Measurements from ENCODE around the gene TBC1D5. TPM values are rescaled to one million over a fixed set of nuclear protein-coding genes. Genes with fewer than 3 reads are reported as not detected.

Gene TBC1D5
- total RNA-seq, 1 experiment from 2014 or later = 33.9 TPM

- TF ChIP-seq, protein P1, sequence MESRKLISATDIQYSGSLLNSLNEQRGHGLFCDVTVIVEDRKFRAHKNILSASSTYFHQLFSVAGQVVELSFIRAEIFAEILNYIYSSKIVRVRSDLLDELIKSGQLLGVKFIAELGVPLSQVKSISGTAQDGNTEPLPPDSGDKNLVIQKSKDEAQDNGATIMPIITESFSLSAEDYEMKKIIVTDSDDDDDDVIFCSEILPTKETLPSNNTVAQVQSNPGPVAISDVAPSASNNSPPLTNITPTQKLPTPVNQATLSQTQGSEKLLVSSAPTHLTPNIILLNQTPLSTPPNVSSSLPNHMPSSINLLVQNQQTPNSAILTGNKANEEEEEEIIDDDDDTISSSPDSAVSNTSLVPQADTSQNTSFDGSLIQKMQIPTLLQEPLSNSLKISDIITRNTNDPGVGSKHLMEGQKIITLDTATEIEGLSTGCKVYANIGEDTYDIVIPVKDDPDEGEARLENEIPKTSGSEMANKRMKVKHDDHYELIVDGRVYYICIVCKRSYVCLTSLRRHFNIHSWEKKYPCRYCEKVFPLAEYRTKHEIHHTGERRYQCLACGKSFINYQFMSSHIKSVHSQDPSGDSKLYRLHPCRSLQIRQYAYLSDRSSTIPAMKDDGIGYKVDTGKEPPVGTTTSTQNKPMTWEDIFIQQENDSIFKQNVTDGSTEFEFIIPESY (IDR thresholded peaks at IDR 0.05; ENCODE audit: extremely low read depth, insufficient replicate concordance, low read length) = no peak
- TF ChIP-seq SRF (IDR thresholded peaks at IDR 0.05; ENCODE audit: low read depth) = no peak
- no peak for TF ChIP-seq MAX (IDR thresholded peaks at IDR 0.05)
- TF ChIP-seq POLR2AphosphoS5 (IDR thresholded peaks at IDR 0.05; ENCODE audit: low read depth, low read length) = no peak
These were observed 626.3 kb downstream of the TBC1D5 start (continued) for GRCh38 chr3:17116007-17116600.

GRCh38 chr3:17115186-17115585 is 627.2 kb downstream of the TBC1D5 start:
- H3K9me2 ChIP-seq (ENCODE audit: insufficient read depth) = no peaks in the 10 kb centered on the region
- no peaks in the 10 kb centered on the region for H3K27me3 ChIP-seq (ENCODE audit: insufficient read depth, low read length)
- H2AFZ ChIP-seq (ENCODE audit: low read depth, low read length, poor library complexity, severe bottlenecking) = no peak overlapping the region
- H3K36me3 ChIP-seq (ENCODE audit: control insufficient read depth in 1 of 2, insufficient read depth in 2 of 2, low read length in 2 of 2) = no peaks in the 10 kb centered on the region
- H3K27ac ChIP-seq (ENCODE audit: low read depth, low read length) = no peak overlapping the region
- no peak overlapping the region for H3K9ac ChIP-seq (ENCODE audit: low read length)
- DNase-seq (ENCODE audit: low read depth, low spot score) (no peak), ATAC-seq (no peak)
- no peaks in the 10 kb centered on the region for H3K4me1 ChIP-seq (ENCODE audit: control insufficient read depth in 1 of 2, insufficient read depth in 2 of 2, low read length in 2 of 2)
- no peak overlapping the region for H3K4me3 ChIP-seq (replicated peaks in 1 of 2; ENCODE audit: low read depth in 1 of 2, low read length in 2 of 2)
- CTCF ChIA-PET = no interaction called here
- no peak for TF ChIP-seq ZNF274 (IDR thresholded peaks at IDR 0.05; ENCODE audit: low read depth, low read length)
- no peak for TF ChIP-seq EZH2 (IDR thresholded peaks at IDR 0.05)
- no peak for TF ChIP-seq MAX (IDR thresholded peaks at IDR 0.05)
- no peak for TF ChIP-seq EGR1 (IDR thresholded peaks at IDR 0.05; ENCODE audit: low read depth)
- no peak for TF ChIP-seq REST (IDR thresholded peaks at IDR 0.05; ENCODE audit: low read depth)
- no peak for TF ChIP-seq CBX3 (IDR thresholded peaks at IDR 0.05; ENCODE audit: low read depth)
- no peak for TF ChIP-seq TCF7L2 (IDR thresholded peaks at IDR 0.05; ENCODE audit: borderline replicate concordance, extremely low read depth, insufficient read depth, insufficient read length)
- TF ChIP-seq EZH2phosphoT487 (IDR thresholded peaks at IDR 0.05; ENCODE audit: borderline replicate concordance) = no peak
- TF ChIP-seq, protein P1 (IDR thresholded peaks at IDR 0.05; ENCODE audit: extremely low read depth, insufficient replicate concordance, low read length) = no peak
- TF ChIP-seq, protein P2, sequence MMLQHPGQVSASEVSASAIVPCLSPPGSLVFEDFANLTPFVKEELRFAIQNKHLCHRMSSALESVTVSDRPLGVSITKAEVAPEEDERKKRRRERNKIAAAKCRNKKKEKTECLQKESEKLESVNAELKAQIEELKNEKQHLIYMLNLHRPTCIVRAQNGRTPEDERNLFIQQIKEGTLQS (IDR thresholded peaks at IDR 0.05) = no peak
- no peak for TF ChIP-seq SIN3A (IDR thresholded peaks at IDR 0.05; ENCODE audit: low read depth)
- TF ChIP-seq SRF (IDR thresholded peaks at IDR 0.05; ENCODE audit: low read depth) = no peak
- TF ChIP-seq ZFX (IDR thresholded peaks at IDR 0.05) = no peak
- no peak for TF ChIP-seq CEBPB (IDR thresholded peaks at IDR 0.05; ENCODE audit: low read depth)
- no peak for TF ChIP-seq FOSL1 (IDR thresholded peaks at IDR 0.05; ENCODE audit: low read depth)
- TF ChIP-seq ELF1 (IDR thresholded peaks at IDR 0.05; ENCODE audit: borderline replicate concordance, low read depth) = no peak
- no peak for TF ChIP-seq POLR2AphosphoS5 (IDR thresholded peaks at IDR 0.05; ENCODE audit: low read depth, low read length)
- intact Hi-C loops (cut with micrococcal nuclease) = no loop called here
- H4K20me1 ChIP-seq (ENCODE audit: insufficient read depth) = no peaks in the 10 kb centered on the region
- H3K9me3 ChIP-seq (ENCODE audit: control insufficient read depth in 1 of 2, insufficient read depth in 1 of 2, low read depth in 1 of 2, low read length in 2 of 2) = no peaks in the 10 kb centered on the region
- no peaks in the 10 kb centered on the region for H3K79me2 ChIP-seq (ENCODE audit: insufficient read depth, low read length)
- POLR2A ChIA-PET = no interaction called here
- BruUV-seq (replicated peaks) = no TSS peak
- RAD21 ChIA-PET (ENCODE audit: low non-redundant PET in 1 of 2, low total read pairs in 2 of 2, uncharacterized antibody in 2 of 2, unreplicated experiment in 2 of 2) = no interaction called here
- H3K4me2 ChIP-seq (ENCODE audit: low read length) = no peak overlapping the region

Measured in HCT116 (cell line).